Measurements from ENCODE around the gene PIP4K2A. TPM values are rescaled to one million over a fixed set of nuclear protein-coding genes. Genes with fewer than 3 reads are reported as not detected.

PIP4K2A gene
- total RNA-seq, 1 donor from 2014 or later: 110 TPM

DNA sequence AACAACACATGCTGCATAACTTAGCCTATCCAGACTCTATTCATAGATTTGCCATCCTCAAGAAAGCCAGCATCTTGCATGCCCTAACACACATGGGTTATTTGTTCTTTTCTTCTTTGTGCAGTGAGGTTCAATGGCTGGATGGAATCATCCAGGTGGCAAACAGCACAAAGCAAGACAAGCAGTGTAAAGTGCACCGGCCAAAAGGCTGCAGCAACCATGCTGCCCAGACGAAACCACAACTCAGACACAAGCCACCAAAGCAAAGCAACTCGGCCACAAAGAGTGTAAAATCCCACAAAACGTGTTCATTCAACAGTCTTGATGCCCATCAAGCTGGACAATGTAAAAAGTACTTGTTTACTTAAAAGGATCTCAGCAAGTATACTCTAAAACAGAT lies 76.9 kb downstream of the PIP4K2A start:
- peaks cover 48% of the 10 kb centered on the region for H3K4me1 Mint-ChIP-seq (ENCODE audit: unreplicated experiment)
- TF ChIP-seq CTCF (IDR thresholded peaks at IDR 0.05; ENCODE audit: unreplicated experiment): no peak
- peaks cover 21% of the 10 kb centered on the region for H3K36me3 Mint-ChIP-seq (ENCODE audit: low read depth, unreplicated experiment)
- H3K4me3 Mint-ChIP-seq (ENCODE audit: unreplicated experiment): no peak overlapping the region
- DNase-seq (ENCODE audit: low spot score): no peak
- H3K9me3 Mint-ChIP-seq (ENCODE audit: unreplicated experiment): no peaks in the 10 kb centered on the region
- H3K27me3 Mint-ChIP-seq (ENCODE audit: unreplicated experiment): peaks cover 2% of the 10 kb centered on the region
- no peak overlapping the region for H3K27ac Mint-ChIP-seq (ENCODE audit: unreplicated experiment)

GRCh38 chr10:22635650-22636049 lies 78.7 kb downstream of the PIP4K2A start:
- TF ChIP-seq CTCF (IDR thresholded peaks at IDR 0.05; ENCODE audit: unreplicated experiment): no peak
- Mint-ChIP-seq H3K4me1 (ENCODE audit: unreplicated experiment) (peaks cover 66% of the 10 kb centered on the region), H3K4me3 (ENCODE audit: unreplicated experiment) (no peak overlapping the region), H3K27ac (ENCODE audit: unreplicated experiment) (peak overlapping the region; percentile 76), H3K9me3 (ENCODE audit: unreplicated experiment) (no peaks in the 10 kb centered on the region), H3K27me3 (ENCODE audit: unreplicated experiment) (peaks cover 6% of the 10 kb centered on the region), H3K36me3 (ENCODE audit: low read depth, unreplicated experiment) (peaks cover 15% of the 10 kb centered on the region)
- DNase-seq (ENCODE audit: low spot score): no peak

DNA sequence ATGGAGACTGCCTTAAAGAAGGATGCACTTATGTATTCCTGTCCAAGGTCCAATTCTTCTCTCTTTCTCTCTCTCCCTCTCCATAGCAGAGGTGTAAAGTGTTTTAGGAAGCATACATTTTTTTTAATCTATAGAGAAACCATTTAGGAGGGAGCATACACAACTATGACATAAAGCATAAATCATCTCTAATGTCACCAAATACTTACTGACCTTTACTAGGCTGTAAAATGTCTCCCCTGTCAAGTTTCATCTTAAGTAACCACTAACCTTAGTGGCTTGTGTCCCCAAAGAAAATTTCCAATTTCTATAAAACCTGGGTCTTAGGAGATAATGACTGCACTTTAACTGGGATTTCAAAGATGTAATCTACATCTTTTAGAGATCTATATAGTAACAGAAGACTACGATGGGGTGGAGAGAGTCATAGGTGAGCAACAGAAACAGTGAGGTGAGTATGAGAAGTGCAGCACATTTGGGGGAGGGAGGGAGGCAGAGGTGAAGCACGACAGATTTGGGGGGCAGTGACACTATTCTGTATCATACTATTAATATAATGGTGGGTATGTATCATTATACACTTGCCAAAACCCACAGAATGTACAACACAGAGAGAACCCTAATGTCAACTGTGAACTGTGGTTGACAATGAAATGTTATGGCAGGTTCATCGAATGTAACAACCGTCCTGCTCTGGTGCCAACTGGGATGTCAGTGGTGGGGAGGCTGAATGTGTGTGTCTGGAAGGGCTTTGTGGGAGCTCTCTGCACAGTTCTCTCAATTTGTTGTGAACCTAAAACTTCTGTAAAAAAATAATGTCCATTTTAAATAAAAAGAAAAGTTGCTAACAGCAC lies 79.5 kb downstream of the PIP4K2A start:
- Mint-ChIP-seq H3K36me3 (ENCODE audit: low read depth, unreplicated experiment) (peaks cover 13% of the 10 kb centered on the region), H3K4me3 (ENCODE audit: unreplicated experiment) (peak overlapping the region; percentile 3), H3K4me1 (ENCODE audit: unreplicated experiment) (peaks cover 72% of the 10 kb centered on the region)

DNA sequence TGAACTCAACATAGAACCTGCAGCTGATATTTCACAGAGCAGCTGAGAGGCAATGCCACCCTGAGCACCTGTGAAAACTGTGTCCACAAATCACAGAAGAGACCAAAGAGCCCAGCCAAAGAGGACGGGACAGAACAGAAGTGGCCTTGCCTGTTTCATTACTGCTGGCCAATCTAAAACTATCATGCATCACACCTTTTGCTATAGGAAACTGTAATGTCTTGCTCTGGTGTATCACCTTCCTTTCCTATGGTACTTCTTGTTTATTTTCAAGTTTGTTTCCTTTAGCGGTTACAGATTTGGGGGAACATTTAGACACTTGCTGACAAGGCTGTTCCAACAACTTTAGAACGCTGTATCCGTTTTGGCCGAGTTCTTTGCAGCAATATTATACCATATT lies 80.3 kb downstream of the PIP4K2A start:
- Mint-ChIP-seq H3K9me3 (ENCODE audit: unreplicated experiment) (no peaks in the 10 kb centered on the region), H3K4me3 (ENCODE audit: unreplicated experiment) (no peak overlapping the region), H3K36me3 (ENCODE audit: low read depth, unreplicated experiment) (peaks cover 13% of the 10 kb centered on the region), H3K27ac (ENCODE audit: unreplicated experiment) (peak overlapping the region; percentile 100), H3K4me1 (ENCODE audit: unreplicated experiment) (peaks cover 76% of the 10 kb centered on the region), H3K27me3 (ENCODE audit: unreplicated experiment) (peaks cover 8% of the 10 kb centered on the region)
- no peak for TF ChIP-seq CTCF (IDR thresholded peaks at IDR 0.05; ENCODE audit: unreplicated experiment)
- DNase-seq (ENCODE audit: low spot score): no peak

More for the DNA sequence above, 79.5 kb downstream of the PIP4K2A start:
- H3K9me3 Mint-ChIP-seq (ENCODE audit: unreplicated experiment): no peaks in the 10 kb centered on the region
- peak overlapping the region; percentile 49 for H3K27ac Mint-ChIP-seq (ENCODE audit: unreplicated experiment)
- H3K27me3 Mint-ChIP-seq (ENCODE audit: unreplicated experiment): peaks cover 8% of the 10 kb centered on the region
- TF ChIP-seq CTCF (IDR thresholded peaks at IDR 0.05; ENCODE audit: unreplicated experiment): no peak
- DNase-seq (ENCODE audit: low spot score): no peak

DNA sequence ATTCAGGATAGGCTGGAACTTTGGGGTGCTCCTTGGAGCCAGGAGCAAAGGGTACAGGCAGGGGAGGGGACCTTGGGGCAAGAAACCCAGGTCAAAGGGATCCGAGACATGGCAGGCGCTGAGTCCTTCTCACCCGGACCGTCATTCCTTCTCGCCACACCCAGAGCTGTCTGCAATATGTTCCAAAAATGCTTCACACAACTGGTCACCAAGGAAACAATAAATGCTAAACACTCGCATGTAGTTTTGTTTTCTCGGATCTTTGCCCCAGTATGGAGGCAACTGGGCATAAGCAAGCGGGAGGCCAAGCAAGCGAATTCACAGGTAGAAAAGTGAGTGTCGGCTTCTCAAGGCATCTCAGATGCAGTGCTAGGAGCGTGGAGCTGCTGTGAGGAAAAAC lies 80.8 kb downstream of the PIP4K2A start:
- peaks cover 77% of the 10 kb centered on the region for H3K4me1 Mint-ChIP-seq (ENCODE audit: unreplicated experiment)
- H3K36me3 Mint-ChIP-seq (ENCODE audit: low read depth, unreplicated experiment): peaks cover 13% of the 10 kb centered on the region
- peaks cover 8% of the 10 kb centered on the region for H3K27me3 Mint-ChIP-seq (ENCODE audit: unreplicated experiment)
- H3K4me3 Mint-ChIP-seq (ENCODE audit: unreplicated experiment): no peak overlapping the region
- no peak for DNase-seq (ENCODE audit: low spot score)
- H3K27ac Mint-ChIP-seq (ENCODE audit: unreplicated experiment): peak overlapping the region; percentile 100
- H3K9me3 Mint-ChIP-seq (ENCODE audit: unreplicated experiment): no peaks in the 10 kb centered on the region
- no peak for TF ChIP-seq CTCF (IDR thresholded peaks at IDR 0.05; ENCODE audit: unreplicated experiment)

Measured in endothelial cell (in vitro differentiated cells).